Measurements from ENCODE around the gene FUCA1.

Gene FUCA1

GRCh38 chr1:23799570-23800399 is 68.3 kb downstream of the FUCA1 start:
- peak in 1 of 2 donors; percentile 49 for DNase-seq

DNA sequence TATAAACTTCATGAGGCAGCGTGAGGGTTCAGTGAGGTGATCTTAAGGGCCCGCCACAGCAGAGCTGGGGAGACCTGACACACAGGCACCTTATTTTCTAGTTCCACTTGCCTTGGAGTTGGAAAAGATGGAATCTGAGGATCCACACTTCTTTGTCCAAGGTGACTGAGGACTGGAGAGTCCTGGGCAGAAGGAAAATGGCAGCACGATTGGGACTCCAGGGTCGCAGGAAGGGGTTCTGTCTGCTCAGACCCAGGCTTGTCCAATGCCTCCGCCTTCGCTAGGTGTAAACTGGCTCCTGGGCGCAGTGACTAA is 68.9 kb downstream of the FUCA1 start:
- DNase-seq: no peak

- no peak for DNase-seq
Observed at GRCh38 chr1:23798662-23799142, 69.4 kb downstream of the FUCA1 start.

DNA sequence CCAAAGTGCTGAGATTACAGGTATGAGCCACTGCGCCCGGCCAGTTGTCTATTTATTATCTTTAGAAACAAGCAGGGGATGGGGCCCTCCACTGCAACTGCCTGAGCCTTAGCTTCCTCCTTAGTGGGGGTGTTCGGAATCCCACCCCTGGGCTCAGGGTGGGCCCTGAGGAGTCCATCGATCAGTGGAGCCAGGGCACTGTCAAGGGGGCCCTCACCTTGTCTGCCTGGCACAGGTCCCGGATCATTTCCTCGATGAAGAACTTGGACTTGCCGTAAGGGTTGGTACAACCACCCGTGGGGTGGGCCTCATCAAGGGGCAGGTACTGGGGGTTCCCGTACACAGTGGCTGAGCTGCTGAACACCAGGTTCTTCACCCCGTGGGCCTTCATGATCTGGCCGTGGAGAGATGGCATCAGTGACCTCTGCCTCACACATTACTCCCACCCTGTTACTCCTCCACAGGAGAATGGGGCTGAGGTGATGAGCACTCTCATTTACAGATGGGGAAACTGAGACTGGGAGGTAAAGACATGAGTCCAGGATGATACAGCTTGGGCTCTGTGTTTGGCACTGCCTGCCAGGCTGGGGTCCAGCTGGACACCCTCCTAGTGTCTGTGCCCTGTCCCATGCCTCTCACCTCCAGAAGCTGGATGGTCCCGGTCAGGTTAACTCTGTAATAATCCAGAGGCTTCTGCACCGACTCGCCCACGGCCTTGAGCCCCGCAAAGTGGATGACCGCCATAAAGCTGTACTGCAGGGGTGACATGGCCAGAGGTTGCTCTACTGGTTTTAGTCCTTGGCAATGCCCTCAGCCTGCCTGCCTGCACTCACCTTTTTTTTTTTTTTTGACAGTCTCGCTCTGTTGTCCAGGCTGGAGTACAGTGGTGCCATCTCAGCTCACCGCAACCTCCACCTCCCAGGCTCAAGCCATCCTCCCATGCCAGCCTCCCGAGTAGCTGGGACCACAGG is 70.3 kb downstream of the FUCA1 start:
- no peak for DNase-seq

DNA sequence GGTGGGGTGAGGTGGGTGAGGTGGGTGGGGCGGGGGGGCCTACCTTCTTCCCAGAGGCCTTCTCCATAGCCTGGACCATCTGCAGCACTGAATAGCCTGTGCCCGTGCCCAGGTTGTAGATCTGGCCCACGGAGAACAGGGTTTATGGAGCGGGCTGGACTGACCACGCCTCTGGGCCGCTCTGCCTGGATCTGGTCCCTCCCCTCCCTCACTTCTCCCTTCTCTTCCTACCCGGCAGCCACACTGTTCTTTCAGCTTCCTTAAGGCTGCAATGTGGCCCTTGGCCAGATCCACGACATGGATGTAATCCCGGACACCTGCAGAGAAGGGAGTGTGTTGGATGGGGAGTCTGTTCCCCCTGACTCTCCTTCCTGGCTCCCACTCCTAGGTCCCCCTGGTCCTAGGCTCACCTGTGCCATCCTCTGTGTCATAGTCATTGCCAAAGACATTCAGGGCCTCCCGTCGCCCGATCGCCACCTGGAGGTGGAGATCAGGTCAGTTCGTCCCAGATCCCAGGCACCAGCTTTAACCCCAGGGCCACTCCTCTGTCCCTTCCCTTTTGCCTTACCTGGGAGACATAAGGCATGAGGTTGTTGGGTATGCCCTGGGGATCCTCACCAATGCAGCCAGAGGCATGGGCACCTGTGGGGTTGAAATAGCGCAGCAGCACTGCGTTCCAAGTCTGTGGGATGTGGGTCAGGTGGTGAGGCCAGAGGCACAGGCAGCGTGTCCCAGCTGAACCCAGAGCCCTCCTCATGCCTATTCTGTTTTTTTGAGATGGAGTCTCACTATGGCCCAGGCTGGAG is 71.4 kb downstream of the FUCA1 start:
- no peak for DNase-seq

DNA sequence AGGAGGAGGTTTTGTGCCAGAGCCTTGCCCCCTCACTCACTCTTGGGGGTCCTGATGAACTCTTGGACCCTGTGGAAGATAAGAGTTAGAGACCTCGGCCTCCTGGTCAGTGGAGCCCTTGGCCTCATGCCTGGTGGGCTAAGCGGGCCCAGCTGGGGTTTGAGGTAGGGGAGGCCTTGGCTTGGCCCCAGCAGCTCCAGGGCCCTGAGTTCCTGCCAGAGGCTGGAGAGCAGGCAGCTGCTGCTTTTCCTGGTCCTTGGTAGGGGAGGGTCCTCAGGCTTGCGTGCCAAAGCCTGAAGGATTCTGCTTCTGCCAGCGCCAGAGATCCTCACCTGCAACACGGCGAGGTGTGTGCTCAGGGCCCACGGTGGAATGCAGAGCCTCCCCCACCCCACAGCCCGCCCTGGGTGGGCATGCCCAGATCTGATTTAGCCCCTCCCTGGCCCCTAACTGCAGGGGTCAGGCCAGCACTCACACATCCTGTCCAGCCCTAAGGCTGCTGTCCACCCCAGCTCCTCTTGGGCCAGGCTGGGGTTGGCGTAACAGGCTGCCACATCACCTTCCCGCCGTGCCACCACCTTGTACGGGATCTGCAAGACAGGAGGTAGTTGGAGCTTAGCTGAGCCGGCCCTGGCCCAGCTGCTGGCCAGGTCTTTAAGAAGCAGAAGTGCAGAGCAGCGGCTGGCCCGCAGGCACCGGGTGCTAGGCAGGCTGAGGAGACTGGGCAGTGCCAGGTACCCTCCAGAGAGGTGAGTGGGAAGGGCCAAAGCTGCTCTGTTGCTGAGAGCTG is 72.2 kb downstream of the FUCA1 start:
- DNase-seq: no peak
